SH-SY5Y (cell line): ENCODE data around the gene TTN.

Experiments
- GATA2 ChIP-seq: IDR thresholded peaks from 2 replicates; pipeline ENCODE4 v1.6.1; 2011; ENCODE audit warnings: mild to moderate bottlenecking, low read depth, low read length
- GATA3 ChIP-seq: IDR thresholded peaks from 2 replicates; pipeline ENCODE4 v1.6.1; 2011; ENCODE audit warnings: low read depth, mild to moderate bottlenecking, low read length, moderate library complexity

- no peak for TF ChIP-seq GATA2
- no peak for TF ChIP-seq GATA3
These were observed 3.2 kb upstream of the TTN start for GRCh38 chr2:178810422-178810821.
